ENCODE results near the gene UST. TPM values are rescaled to one million over a fixed set of nuclear protein-coding genes. Genes with fewer than 3 reads are reported as not detected.
"Not testable (repeated sequence)": the region's sequence is repeated elsewhere in the genome, so short reads cannot be mapped to it uniquely, and the experiment has no call there.

Gene UST
- total and polyA plus RNA-seq, 7 donors, result 0.79 to 2.6 (median 2.0) TPM

GRCh38 chr6:148954461-148954860 is 207.6 kb downstream of the UST start:
- TF ChIP-seq CTCF (IDR thresholded peaks at IDR 0.05), result no peak
- Histone ChIP-seq H3K27ac (no peak overlapping the region), H3K36me3 (ENCODE audit: insufficient read depth in 1 of 2, low read depth in 1 of 2) (no peaks in the 10 kb centered on the region), H3K27me3 (ENCODE audit: insufficient read depth in 3 of 3, low read length in 2 of 3) (no peaks in the 10 kb centered on the region), H3K4me3 (no peak overlapping the region), H3K9me3 (no peaks in the 10 kb centered on the region), H3K4me1 (no peaks in the 10 kb centered on the region)
- intact Hi-C loops (cut with DNase I), result no loop called here
- ATAC-seq (no peak), DNase-seq (no peak)
- WGBS, 3 donors, result 76 to 87% (median 79%) methylated on average over 6 of the region's 6 CpGs

- no peak overlapping the region for H3K4me3 ChIP-seq
- no peaks in the 10 kb centered on the region for H3K9me3 ChIP-seq
- H3K27ac ChIP-seq, result no peak overlapping the region
- ATAC-seq (no peak), DNase-seq (no peak)
- TF ChIP-seq CTCF (IDR thresholded peaks at IDR 0.05), result no peak
- intact Hi-C loops (cut with DNase I), result no loop called here
- H3K27me3 ChIP-seq (ENCODE audit: insufficient read depth in 3 of 3, low read length in 2 of 3), result no peaks in the 10 kb centered on the region
- no peaks in the 10 kb centered on the region for H3K36me3 ChIP-seq (ENCODE audit: insufficient read depth in 1 of 2, low read depth in 1 of 2)
- H3K4me1 ChIP-seq, result no peaks in the 10 kb centered on the region
- 30 to 72% (median 40%) methylated on average over 3 of the region's 3 CpGs for WGBS, 3 donors
Observed at GRCh38 chr6:148954934-148955333, 208.1 kb downstream of the UST start.

DNA sequence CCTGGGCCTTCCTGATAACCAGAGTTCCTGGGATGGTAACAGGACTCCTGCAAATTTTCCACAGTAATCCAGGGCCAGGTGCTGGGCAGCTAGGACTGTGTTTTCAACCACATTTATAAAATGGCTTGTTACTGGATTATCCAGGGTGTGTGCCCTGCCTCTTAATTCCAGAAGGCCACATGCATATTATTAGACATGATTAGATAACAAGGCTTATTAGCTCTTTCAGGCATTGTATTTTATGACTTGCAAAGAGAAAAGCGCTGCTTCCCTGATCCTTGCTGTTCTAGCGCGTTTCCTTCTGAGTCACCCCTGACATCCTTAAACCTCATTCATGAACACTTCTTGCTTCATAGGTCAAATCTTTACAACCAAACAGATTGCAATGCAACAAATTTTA is 208.6 kb downstream of the UST start:
- DNase-seq (no peak), ATAC-seq (no peak)
- Histone ChIP-seq H3K36me3 (ENCODE audit: insufficient read depth in 1 of 2, low read depth in 1 of 2) (no peaks in the 10 kb centered on the region), H3K4me1 (no peaks in the 10 kb centered on the region), H3K27ac (no peak overlapping the region), H3K4me3 (no peak overlapping the region), H3K9me3 (no peaks in the 10 kb centered on the region), H3K27me3 (ENCODE audit: insufficient read depth in 3 of 3, low read length in 2 of 3) (no peaks in the 10 kb centered on the region)
- intact Hi-C loops (cut with DNase I), result no loop called here
- 88 to 95% (median 92%) methylated on average over 3 of the region's 3 CpGs for WGBS, 3 donors
- TF ChIP-seq CTCF (IDR thresholded peaks at IDR 0.05), result no peak

GRCh38 chr6:148956163-148956562 is 209.3 kb downstream of the UST start:
- H3K4me3 ChIP-seq; H3K9me3 ChIP-seq; H3K27ac ChIP-seq; intact Hi-C loops (cut with DNase I); H3K36me3 ChIP-seq (ENCODE audit: insufficient read depth in 1 of 2, low read depth in 1 of 2); DNase-seq; H3K27me3 ChIP-seq (ENCODE audit: insufficient read depth in 3 of 3, low read length in 2 of 3); H3K4me1 ChIP-seq; ATAC-seq: not testable (repeated sequence)
- WGBS, 3 donors, result 95 to 98% (median 96%) methylated on average over 7 of the region's 7 CpGs

GRCh38 chr6:148957752-148958151 is 210.9 kb downstream of the UST start:
- ATAC-seq, result no peak
- Histone ChIP-seq H3K4me1 (no peaks in the 10 kb centered on the region), H3K9me3 (no peaks in the 10 kb centered on the region), H3K27ac (no peak overlapping the region), H3K27me3 (ENCODE audit: insufficient read depth in 3 of 3, low read length in 2 of 3) (no peaks in the 10 kb centered on the region), H3K36me3 (ENCODE audit: insufficient read depth in 1 of 2, low read depth in 1 of 2) (no peaks in the 10 kb centered on the region), H3K4me3 (no peak overlapping the region)
- intact Hi-C loops (cut with DNase I), result no loop called here
- WGBS, 3 donors, result 69 to 82% (median 77%) methylated on average over 5 of the region's 5 CpGs
- DNase-seq, result no peak
- TF ChIP-seq CTCF (IDR thresholded peaks at IDR 0.05), result no peak

All from psoas muscle (tissue), 8 donors.